Stomach (tissue), 4 donors: ENCODE measurements around the gene TMCC1.

Experiments
- CTCF ChIP-seq, 7 experiments: fragments of 450-650 bp in 4 of 7; fragments of 200-600 bp in 3 of 7; sonication (generic) in 3 of 7; IDR thresholded peaks; one replicate each; pipeline ENCODE4 v1.5.1; 2016 to 2019; ENCODE audit warnings: antibody characterized with exemption in 7 of 7, control low read depth in 2 of 7, mild to moderate bottlenecking in 1 of 7
- POLR2A ChIP-seq, 4 donors: fragments of 450-650 bp; IDR thresholded peaks; one replicate each; pipeline ENCODE4 v1.6.1; 2016; ENCODE audit warnings: antibody characterized with exemption in 4 of 4, control low read depth in 2 of 4, mild to moderate bottlenecking in 1 of 4, moderate library complexity in 1 of 4

- TF ChIP-seq CTCF (IDR thresholded peaks at IDR 0.05) (no peak), POLR2A (IDR thresholded peaks at IDR 0.05) (no peak)
These were observed 84.2 kb downstream of the TMCC1 start for GRCh38 chr3:129809297-129809696.
